T47D (cell line): ENCODE results near the gene PNKD.

Experiments used
- DNase-seq, 2 experiments: peaks; one replicate each; pipeline versions ENCODE4 v3.0.0 to v3.0.0-alpha.2; 2011 to 2012; ENCODE audit warnings: low read depth in 1 of 2, low spot score in 1 of 2
- JUND ChIP-seq: IDR thresholded peaks from 2 replicates; pipeline ENCODE4 v1.6.1; 2012; ENCODE audit warnings: low read depth
- in situ Hi-C: cut with HindIII; loops from 2 replicates; pipeline ENCODE4 v1.10.0; 2016; ENCODE audit warnings: low sequenced_read_pairs, low pct_unique_long_range_greater_than_20kb

PNKD gene

DNA sequence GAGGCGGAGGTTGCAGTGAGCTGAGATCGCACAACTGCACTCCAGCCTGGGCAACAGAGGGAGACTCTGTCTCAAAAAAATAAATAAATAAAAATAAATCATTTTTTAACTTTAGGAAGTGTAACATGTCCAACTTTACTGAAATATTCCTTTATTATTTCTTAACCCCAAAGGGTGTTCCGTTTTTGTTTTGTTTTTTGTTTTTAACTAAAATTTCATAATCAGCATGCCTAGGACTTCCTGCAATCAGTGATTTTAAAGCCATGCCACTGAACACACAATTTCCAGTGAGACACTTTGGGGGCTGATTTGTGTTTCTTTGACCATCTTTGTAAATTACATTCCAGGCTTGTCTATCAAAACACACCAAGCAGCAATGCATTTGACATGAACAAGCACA is 93.4 kb downstream of the PNKD start:
- in situ Hi-C loops, result no loop called here
- DNase-seq, result no peak
- no peak for TF ChIP-seq JUND

DNA sequence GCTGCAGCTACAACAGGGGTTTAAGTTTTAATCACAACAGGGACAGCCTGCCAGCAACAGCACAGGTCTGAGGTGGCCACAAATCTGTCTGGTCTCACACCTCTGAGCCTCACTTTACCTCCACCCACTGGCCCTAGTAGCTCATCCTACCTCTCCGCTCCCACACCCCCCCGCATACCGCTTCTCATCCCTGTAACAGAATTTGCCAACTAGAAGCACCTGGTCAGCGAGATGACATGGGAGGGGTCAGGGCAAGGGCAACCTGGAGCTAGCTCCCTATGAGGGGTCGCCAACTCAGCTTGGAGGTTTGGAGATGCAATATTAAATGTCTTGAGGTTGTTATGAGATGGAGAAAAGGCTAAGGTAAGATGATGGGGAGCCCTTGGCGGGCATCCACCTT is 93.9 kb downstream of the PNKD start:
- in situ Hi-C loops, result no loop called here
- no peak for DNase-seq
- TF ChIP-seq JUND, result no peak

DNA sequence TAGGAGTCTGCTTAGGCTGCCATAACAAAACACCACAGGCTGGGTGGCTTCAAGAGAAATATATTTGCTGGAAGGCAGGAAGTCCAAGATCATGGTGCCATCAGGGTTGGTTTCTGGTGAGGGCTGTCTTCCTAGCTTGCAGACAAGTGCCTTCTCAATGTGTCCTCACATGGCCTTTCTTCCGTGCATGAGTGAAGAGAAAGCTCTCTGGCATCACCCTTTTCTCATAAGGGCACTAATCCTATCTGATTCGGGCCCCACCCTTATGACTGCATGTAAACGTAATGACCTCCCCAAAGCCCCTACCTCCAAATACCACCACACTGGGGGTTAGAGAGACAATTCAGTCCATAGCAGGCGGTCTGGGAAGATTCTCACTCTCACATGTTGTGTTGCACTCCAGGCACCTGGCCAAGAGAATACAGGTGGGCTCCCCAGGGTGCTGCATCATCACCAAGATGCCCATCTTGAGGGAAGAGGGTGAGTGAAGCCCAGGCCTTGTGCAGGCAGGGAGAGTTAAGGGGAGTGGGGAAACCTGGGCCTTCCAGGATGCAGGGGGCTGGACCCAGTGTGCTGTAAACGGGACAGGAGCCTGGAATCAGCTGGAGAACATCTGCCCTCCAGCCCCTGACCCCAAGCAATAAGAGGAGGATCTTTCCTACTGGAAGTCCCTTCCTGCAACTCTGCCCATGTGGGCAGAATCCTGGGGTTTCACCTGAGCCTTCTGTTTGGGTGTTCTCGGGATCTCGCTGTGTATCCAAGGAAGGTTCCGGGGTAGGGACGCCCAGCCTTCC is 96.5 kb downstream of the PNKD start:
- no peak for TF ChIP-seq JUND
- DNase-seq, result no peak
- in situ Hi-C loops, result no loop called here

DNA sequence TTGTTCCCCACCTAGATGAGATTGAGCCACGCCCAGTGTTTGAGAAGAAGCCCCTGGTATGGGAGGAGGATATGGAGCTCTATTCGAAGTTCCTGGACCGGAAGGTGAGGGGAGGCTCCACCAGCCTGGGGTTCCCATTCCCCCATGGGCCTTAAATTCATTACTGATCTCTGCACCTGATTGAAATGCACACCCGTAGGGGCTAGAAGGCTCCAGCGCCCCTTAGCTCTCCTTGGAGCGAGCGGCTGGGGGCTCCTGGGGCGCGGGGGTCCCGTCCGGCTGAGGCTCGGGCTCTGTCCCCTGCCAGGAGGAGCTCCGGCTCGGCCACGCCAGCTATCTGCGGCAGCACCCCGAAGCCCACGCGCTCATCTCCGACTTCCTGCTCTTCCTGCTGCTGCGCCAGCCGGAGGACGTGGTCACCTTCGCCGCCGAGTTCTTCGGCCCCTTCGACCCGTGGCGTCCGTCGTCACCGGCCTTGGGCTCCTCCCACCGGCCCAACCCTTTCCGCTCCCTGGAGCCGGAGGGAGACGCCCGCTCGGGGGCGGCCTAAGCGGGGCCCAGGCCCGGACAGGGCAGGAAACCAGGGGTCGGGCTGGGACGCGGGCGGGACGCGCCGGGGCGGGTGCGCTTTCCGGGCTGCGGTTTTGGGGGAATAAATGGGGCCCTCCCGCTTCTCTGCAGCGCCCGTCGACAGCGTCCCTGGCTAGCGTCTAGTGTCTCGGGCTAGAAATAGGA is 97.3 kb downstream of the PNKD start:
- DNase-seq, result peak; percentile 54 to 80
- no peak for TF ChIP-seq JUND
- in situ Hi-C loops, result no loop called here

DNA sequence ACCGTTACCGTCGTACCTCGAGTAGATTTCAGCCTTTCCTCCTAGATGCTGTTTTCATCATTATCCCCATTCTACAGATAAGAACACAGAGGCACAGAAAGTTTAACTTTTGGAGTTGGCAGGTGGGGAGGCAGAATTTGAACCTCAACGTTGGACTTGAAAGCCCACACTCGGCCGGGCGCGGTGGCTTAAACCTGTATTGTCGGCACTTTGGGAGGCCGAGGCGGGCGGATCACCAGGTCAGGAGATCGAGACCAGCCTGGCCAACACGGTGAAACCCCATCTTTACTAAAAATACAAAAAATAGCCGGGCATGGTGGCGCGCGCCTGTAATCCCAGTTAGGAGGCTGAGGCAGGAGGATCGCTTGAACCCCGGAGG is 97.8 kb downstream of the PNKD start:
- in situ Hi-C loops, result no loop called here
- no peak for TF ChIP-seq JUND

DNA sequence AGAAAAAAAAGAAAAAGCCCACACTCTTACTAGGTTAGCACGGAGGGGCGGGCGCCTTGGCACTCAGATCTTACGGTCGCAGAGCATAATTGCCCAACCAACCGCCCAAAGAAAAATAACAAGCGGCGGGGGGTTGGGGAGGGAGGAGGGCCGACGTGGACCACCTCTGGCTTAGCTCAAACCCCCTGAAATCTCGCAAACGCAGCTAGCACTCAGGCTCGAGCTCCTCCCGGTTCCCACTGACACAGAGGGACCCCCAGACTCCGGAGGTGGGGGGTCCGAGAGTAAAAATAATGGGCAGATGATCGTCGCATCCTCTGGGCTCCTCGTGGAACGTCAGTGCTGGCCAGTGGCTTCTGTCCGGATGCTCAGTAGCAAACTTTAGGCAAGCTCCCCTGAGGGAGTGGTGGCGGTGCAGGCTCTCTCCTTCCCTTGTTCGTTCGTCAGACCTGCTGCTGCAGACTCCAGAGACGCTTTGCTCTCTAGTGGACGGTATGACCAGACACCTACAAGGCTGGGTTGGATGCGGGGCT is 98.4 kb downstream of the PNKD start:
- TF ChIP-seq JUND, result no peak
- peak in 1 of 2 experiments; percentile 17 for DNase-seq
- in situ Hi-C loops, result no loop called here

More for the DNA sequence above, 97.8 kb downstream of the PNKD start:
- DNase-seq, result no peak

DNA sequence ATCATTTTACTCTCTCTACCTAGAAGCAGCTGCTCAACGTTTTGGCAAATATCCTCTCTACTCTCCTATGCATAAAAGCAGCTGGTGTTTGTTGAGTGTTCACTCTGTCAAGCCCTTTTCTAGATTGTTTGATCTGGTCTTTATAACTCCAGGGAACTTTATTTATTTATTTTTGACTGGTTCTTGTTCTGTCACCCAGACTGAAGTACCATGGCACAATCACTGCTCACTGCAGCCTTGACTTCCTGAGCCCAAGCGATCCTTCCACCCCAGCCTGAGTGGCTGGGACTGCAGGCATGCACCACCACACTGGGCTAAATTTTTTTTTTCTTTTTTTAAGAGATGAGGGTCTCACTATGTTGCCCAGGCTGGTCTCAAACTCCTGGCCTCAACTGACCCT is 99.0 kb downstream of the PNKD start:
- in situ Hi-C loops, result no loop called here
- TF ChIP-seq JUND, result no peak
- DNase-seq, result no peak

DNA sequence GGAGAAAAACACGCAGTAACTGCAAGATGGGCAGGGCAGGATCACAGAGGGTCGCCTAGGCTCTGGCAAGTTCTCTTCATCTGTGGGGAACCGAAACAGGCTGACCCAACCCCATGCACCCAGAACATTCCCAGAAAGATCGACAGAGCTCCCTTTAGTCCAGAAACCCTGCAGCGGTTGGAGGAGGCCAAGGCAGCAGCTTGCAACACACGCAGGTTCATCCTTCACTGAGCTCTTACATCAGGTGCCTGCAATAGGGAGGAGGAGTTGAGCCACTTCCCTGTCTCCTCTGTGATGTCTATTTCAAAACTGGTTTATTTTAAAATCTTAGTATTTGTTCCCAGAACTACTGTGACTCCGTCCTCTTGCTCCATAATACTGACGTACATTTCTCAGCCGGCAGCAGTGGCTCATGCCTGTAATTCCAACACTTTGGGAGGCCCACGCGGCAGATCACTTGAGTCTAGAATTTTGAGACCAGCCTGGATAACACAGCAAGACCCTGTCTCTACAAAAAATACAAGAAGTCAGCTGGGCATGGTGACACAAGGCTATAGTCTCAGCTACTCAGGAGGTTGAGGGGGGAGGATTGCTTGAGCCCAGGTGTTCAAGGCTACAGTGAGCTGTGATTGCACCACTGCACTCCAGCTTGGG is 100.2 kb downstream of the PNKD start:
- in situ Hi-C loops, result no loop called here
- TF ChIP-seq JUND, result no peak
- no peak for DNase-seq

DNA sequence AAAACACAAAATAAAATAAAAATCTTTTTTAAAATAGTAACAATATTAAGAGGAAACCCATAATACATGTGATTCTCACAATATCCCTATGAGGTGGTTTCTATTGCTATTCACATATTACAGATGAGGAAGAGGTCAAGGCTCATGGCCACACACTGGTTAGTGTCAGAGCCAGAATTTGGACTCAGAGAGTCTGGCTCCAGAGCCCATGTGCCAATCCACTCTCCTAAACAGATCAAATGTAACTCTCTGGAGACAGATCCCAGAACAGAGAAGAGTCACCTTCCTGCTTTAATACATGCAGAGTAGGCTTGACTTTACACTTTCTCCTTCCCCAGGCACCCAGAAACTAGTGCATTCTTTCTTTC is 101.6 kb downstream of the PNKD start:
- in situ Hi-C loops, result no loop called here
- TF ChIP-seq JUND, result no peak

DNA sequence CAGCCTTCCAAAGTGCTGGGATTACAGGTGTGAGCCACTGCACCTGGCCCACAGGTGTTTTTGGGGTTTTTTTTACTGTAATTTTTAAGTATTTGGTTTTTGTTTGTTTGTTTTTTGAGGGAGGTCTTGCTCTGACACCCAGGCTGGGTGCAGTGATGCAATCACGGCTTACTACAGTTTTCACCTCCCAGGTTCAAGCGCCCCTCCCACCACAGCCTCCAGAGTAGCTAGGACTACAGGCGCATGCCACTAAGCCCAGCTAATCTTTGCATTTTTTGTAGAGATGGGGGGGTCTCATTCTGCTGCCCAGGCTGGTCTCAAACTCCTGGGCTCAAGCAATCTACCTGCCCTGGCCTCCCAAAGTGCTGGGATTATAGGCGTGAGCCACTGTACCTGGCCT is 104.5 kb downstream of the PNKD start:
- in situ Hi-C loops, result no loop called here
- DNase-seq, result no peak
- no peak for TF ChIP-seq JUND

More for the DNA sequence above, 101.6 kb downstream of the PNKD start:
- DNase-seq, result no peak

DNA sequence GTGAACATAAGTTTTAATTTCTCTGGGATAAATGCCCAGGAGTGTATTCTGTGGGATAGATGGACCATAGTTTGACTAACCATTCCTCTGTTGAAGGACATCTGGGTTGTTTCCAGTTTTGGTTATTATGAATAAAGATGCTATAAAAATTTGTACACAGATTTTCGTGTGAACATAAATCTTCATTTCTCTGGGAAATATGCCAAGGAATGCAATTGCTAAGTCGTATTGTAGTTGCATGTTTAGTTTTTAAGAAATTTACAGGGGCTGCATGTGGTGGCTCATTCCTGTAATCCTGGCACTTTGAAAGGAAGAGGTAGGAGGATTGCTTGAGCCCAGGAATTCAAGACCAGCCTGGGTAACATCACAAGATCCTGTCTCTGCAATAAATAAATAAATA is 104.9 kb downstream of the PNKD start:
- no peak for TF ChIP-seq JUND
- in situ Hi-C loops, result no loop called here
- no peak for DNase-seq

DNA sequence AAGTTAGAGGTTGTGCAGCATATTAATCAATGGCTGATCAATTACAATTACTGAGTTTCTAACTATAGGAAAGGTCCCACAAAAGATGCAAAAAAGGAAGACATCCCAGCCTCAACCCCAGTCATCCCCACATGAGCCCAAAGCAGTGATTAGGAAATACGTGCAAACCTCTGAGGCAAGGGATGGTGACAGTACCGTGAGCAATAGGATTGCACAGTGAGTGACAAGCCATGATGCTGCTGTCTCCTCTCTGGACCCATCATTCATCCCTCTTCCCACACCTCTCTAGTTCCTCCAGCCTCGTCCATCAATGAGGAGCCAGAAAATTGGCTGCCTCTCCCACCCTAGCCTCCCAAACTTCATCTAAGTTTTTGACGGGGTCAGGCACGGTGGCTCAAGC is 107.7 kb downstream of the PNKD start:
- no peak for TF ChIP-seq JUND
- in situ Hi-C loops, result no loop called here
- DNase-seq, result no peak

DNA sequence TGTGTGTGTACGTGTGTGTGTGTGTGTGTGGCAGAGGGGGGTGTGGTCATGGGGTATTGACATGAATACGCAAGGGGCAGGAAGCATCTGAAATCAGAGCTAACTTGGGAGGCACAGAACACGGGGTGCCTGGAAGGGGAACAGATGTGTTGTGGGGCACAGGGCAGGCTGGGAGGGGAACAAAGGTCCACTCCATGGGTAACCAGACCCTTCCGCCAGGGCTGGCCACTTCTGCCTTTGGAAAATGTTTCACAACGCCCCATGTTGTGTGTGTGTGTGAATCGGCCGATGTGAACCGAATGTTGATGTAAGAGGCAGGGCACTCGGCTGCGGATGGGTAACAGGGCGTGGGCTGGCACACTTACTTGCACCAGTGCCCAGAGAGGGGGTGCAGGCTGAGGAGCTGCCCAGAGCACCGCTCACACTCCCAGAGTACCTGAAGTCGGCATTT is 111.6 kb downstream of the PNKD start, which contains the start of gene SLC11A1:
TSS of gene SLC11A1 (plus strand) at position 358 of the 451 bp plus-strand sequence. CDS start 96 bp downstream, outside the sequence.
- TF ChIP-seq JUND, result no peak
- in situ Hi-C loops, result no loop called here
- no peak for DNase-seq
